Measurements from ENCODE around the gene SFXN5.

- no peak for TF ChIP-seq EZH2 (IDR thresholded peaks at IDR 0.05; ENCODE audit: borderline replicate concordance, low read length)
- no peak for TF ChIP-seq CTCF (conservative IDR thresholded peaks at IDR 0.05 in 1 of 2, IDR thresholded peaks at IDR 0.05 in 1 of 2; ENCODE audit: extremely low read depth in 1 of 2, insufficient read depth in 1 of 2, low read depth in 1 of 2, low read length in 2 of 2)
Observed at GRCh38 chr2:72961036-72961720, 110.3 kb downstream of the SFXN5 start.
